Adrenal gland (tissue), 5 donors: ENCODE data around the gene SMARCC1.

Experiments used
- CTCF ChIP-seq, 6 experiments: fragments of 450-650 bp in 4 of 6; fragments of 200-600 bp in 2 of 6; sonication (generic) in 1 of 6; IDR thresholded peaks; 1 replicate in 5 of 6; 2 replicates in 1 of 6; pipeline versions ENCODE4 v1.5.1 to v1.8.0; 2016 to 2021; ENCODE audit warnings: antibody characterized with exemption in 6 of 6, mild to moderate bottlenecking in 2 of 6, moderate library complexity in 1 of 6
- POLR2A ChIP-seq, 2 donors: fragments of 450-650 bp; IDR thresholded peaks; one replicate each; pipeline ENCODE4 v1.6.1; 2017; ENCODE audit warnings: antibody characterized with exemption in 2 of 2, mild to moderate bottlenecking in 2 of 2, moderate library complexity in 1 of 2
- donor health status: DM: no; HTN: no; CAD: no.

DNA sequence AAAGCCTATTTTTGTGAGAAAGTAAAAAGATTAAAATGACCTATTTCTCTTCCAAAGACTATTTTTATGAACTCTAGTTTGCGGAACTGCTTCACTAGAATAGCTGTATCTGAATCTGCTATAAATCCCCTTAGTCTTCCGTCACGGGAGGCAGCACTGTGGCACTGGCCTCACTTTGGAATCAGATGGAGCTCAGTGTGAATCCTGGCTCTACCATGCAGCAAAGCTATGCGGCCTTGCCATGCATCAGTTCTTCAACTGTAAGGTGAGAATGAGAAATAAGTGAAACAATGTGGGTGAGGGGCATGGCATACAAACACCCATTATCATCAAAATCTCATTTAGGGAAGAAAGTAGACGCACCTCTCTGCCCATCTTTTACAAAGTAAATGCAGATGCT is 175.5 kb downstream of the SMARCC1 start:
- TF ChIP-seq CTCF (IDR thresholded peaks at IDR 0.05), result no peak
- no peak for TF ChIP-seq POLR2A (IDR thresholded peaks at IDR 0.05)
